ENCODE results near the gene CDKL1.

Gene CDKL1

DNA sequence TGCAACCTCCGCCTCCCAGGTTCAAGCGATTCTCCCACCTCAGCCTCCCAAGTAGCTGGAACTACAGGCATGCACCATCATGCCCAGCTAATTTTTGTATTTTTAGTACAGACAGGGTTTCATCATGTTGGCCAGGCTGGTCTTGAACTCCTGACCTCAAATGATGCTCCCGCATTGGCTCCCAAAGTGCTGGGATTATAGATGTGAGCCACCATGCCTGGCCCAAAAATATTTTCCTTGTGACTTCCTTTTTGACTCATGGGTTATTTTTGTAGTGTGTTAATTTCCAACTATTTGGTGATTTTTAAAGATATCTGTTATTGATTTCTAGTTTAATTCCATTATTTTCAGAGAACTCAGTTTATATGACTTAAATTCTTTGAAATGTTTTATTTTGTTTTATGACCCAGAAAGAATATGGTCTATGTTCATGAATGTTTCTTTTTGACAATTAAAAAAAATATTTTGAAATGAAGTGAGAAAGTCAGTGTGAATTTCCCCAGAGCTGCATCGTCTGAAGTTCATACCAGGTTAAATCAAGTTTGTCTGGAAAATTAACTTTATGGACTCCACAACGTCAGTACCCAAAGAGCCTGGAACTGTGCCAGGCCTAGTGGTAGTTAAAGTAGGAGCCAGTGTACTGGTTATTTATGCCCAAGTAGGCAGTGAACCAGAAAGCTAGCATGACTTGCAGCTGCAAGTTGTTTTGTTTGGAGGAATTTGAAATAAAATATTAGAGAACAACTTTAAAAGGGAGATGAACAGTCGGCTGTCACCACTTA lies 2.8 kb upstream of the CDKL1 start:
- DNase-seq (ENCODE audit: insufficient read length, low spot score), result no peak
- no peak for TF ChIP-seq POLR2A (IDR thresholded peaks at IDR 0.05; ENCODE audit: low read depth, low read length)
- FAIRE-seq, result no peak

GRCh38 chr14:50398189-50398580 lies 1.5 kb upstream of the CDKL1 start:
- DNase-seq (ENCODE audit: insufficient read length, low spot score) (no peak), FAIRE-seq (no peak)
- TF ChIP-seq POLR2A (IDR thresholded peaks at IDR 0.05; ENCODE audit: low read depth, low read length), result no peak

DNA sequence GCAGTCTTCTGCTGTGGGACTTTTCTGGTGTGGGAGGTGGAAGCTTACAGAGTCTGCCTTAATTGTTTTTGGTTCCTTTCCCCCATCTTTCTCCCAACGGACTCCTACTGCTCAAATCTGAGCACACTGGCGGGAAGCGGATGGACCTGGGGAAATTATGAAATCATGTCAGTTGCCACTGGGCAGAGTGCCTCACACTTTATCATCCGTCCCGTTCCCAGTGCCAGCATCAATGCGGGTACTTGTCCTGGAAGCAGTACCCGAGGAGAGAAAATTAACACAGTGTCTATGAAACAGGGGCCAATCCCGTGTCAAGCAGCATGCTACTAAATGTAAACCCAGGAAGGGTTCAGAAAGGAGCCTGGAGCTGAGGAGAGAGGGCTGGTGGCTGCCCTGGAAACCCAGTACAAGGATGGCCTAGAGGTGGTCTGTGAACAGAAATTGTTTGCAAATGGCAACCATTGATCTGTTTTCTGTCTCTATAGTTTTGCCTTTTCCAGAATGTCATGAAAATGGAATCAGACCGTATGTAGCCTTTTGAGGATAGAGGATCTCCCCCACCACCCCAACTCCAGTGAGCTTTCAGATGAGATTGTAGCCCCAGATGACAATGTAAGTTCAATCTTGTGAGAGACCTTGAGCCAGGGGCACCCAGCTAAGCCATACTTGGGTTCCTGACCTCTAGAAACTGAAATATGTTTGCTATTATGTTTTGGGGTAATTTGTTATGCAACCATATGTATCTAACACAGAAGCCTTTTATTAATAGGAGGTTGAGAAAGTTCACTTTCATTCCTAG lies 908 bp upstream of the CDKL1 start:
- peak; percentile 67 for FAIRE-seq
- TF ChIP-seq POLR2A (IDR thresholded peaks at IDR 0.05; ENCODE audit: low read depth, low read length), result no peak

DNA sequence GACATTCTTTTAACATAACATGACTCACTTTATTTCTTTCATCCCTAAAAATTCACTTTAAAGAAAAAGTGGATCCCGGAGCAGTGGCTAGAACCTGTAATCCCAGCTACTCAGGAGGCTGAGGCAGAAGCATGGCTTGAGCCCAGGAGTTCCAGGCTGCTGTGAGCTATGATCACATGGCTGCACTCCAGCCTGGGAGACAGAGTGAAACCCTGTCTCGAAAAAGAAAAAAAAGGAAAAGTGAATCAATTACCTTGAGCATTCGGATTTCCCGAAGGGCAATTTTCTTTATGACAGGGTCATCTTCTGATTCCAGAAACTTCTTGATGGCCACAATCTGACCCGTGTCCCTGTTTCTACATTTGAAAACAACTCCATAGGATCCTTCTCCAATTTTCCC lies 1.2 kb downstream of the CDKL1 start:
- no peak for TF ChIP-seq POLR2A (IDR thresholded peaks at IDR 0.05; ENCODE audit: low read depth, low read length)
- no peak for DNase-seq (ENCODE audit: insufficient read length, low spot score)
- FAIRE-seq, result no peak

More for the DNA sequence above, 908 bp upstream of the CDKL1 start:
- DNase-seq (ENCODE audit: insufficient read length, low spot score), result peak; percentile 23

GRCh38 chr14:50394713-50395112 lies 2.0 kb downstream of the CDKL1 start:
- FAIRE-seq, result no peak
- TF ChIP-seq POLR2A (IDR thresholded peaks at IDR 0.05; ENCODE audit: low read depth, low read length), result no peak
- no peak for DNase-seq (ENCODE audit: insufficient read length, low spot score)

DNA sequence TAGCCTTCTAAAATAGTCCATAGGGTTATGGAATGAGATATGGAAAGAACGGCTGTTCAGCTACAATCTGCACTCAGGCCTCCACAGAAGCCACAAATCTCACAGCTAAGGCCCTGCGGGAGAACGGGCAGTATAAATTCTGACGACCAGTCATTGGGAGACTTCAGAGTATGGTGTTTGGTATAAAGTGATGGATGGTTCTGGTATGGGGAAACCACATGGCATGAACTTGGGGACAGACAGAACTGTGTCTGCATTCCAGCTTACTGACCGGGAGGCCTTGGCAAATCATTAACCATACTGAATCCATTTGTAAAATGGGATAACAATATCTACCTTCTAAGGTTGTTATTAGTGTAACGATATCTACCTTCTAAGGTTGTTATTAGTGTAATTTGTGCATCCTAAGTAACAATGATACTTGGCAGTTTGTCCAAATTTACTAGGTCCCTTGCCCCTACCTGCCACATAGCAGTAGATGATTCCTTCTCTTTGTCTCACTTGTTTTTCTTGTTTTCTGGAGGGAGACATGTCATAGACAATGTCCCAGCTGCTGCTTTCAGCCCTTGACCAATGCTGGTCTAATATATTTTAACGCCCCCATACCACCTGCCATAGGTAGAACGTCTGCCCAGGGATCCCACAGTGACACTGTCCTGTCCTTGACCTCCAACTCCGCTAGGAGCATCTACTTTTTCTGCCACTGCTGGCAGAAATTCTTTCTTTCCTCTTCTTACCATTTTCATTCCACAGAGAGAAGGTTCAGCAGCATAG lies 6.8 kb downstream of the CDKL1 start:
- no peak for DNase-seq (ENCODE audit: insufficient read length, low spot score)
- no peak for TF ChIP-seq POLR2A (IDR thresholded peaks at IDR 0.05; ENCODE audit: low read depth, low read length)
- no peak for FAIRE-seq

GRCh38 chr14:50388256-50388931 lies 8.3 kb downstream of the CDKL1 start:
- DNase-seq (ENCODE audit: insufficient read length, low spot score) (no peak), FAIRE-seq (no peak)
- no peak for TF ChIP-seq POLR2A (IDR thresholded peaks at IDR 0.05; ENCODE audit: low read depth, low read length)

DNA sequence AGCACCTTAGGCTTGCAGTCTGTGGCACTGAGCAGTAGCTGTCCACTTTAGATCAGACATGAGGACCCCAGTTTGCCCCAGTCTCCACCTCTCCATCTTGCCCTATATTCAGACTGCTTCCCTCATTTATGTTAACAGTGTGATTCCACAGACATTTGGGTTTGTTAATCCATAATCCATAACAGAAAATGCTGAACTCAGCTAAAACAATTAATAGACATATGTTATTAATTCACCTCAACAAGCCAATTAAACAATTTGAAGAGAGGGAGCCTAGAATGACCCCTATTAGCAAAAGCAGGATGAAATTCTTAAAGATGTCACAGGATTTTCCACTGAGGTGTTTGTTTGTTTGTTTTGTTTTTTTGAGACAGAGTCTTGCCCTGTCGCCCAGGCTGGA lies 9.1 kb downstream of the CDKL1 start:
- FAIRE-seq, result no peak
- DNase-seq (ENCODE audit: insufficient read length, low spot score), result no peak

DNA sequence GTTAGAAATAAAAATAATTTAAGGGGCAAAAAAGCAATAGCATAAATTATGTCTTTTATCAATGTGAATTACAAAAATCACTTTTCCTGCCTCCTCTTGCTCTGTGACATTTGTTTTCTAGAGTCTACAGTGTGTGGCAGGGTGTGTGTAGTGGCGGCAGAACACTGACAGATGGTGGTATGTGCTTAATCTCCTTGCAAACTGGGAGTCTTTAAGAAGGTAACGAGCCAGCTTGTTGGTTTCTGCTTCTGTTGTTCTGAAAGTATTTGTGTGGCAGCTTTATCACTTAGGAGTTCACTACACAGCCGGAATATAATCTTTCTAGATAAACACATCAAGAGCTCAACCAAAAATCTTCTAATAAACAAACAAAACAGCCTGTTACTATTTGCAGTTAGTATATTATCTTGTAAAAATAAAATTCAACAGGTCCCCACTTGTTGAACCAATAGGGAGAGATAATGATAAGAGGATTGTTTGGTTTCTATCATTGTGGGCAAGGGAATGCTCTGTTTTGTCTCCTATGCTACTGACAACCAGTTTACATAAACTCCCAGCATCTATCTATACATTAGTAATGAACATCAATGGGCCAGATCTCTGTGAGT lies 13.0 kb downstream of the CDKL1 start:
- DNase-seq (ENCODE audit: insufficient read length, low spot score) (no peak), FAIRE-seq (no peak)
- no peak for TF ChIP-seq POLR2A (IDR thresholded peaks at IDR 0.05; ENCODE audit: low read depth, low read length)

More for the DNA sequence above, 9.1 kb downstream of the CDKL1 start:
- TF ChIP-seq POLR2A (IDR thresholded peaks at IDR 0.05; ENCODE audit: low read depth, low read length), result no peak

DNA sequence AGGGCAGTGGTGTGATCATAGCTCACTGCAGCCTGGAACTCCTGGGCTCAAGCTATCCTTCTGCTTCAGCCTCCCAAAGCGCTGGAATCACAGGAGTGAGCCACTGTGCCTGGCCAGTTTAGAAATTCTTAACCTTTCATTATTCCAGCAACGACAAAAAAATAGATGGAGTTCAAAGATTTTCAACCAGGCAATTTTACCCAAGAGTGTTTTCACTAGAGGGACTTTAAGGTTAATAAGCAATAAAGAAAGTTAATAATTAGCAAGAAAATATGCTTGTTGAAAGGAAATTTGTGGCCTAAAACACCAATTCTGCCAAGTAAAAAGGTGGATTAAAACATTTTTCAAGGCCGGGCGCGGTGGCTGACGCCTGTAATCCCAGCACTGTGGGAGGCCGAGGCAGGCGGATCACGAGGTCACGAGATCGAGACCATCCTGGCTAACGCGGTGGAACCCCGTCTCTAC lies 14.8 kb downstream of the CDKL1 start:
- DNase-seq (ENCODE audit: insufficient read length, low spot score) (no peak), FAIRE-seq (no peak)
- no peak for TF ChIP-seq POLR2A (IDR thresholded peaks at IDR 0.05; ENCODE audit: low read depth, low read length)

- no peak for DNase-seq (ENCODE audit: insufficient read length, low spot score)
- no peak for TF ChIP-seq POLR2A (IDR thresholded peaks at IDR 0.05; ENCODE audit: low read depth, low read length)
- FAIRE-seq, result no peak
Measured at GRCh38 chr14:50381008-50381407, 15.7 kb downstream of the CDKL1 start.

GRCh38 chr14:50380455-50380854 lies 16.2 kb downstream of the CDKL1 start:
- FAIRE-seq, result no peak
- TF ChIP-seq POLR2A (IDR thresholded peaks at IDR 0.05; ENCODE audit: low read depth, low read length), result no peak
- DNase-seq (ENCODE audit: insufficient read length, low spot score), result no peak

DNA sequence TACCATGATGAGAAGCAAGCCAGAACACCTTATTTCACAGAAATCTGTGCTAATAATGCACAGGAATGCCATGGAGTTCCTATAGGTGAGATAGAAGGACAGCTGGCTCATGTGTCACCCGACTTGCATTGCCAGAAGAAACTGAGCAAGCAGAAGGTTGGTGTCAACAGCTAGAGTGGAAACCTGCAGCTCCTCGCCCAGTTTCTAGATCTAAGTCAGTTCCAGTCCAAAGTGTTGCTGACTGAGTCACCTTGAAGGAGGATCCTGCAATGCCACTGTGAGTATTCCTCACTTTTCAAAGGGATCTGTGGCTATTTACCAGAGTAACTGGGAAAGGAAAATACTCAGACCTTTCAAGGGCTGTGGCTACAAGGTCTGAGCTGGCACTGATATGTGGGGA lies 17.1 kb downstream of the CDKL1 start:
- no peak for FAIRE-seq
- TF ChIP-seq POLR2A (IDR thresholded peaks at IDR 0.05; ENCODE audit: low read depth, low read length), result no peak
- DNase-seq (ENCODE audit: insufficient read length, low spot score), result no peak

Data from H54 (cell line).